Measurements from ENCODE around the gene ARHGAP4. TPM values are rescaled to one million over a fixed set of nuclear protein-coding genes. Genes with fewer than 3 reads are reported as not detected.

Gene ARHGAP4
- polyA plus RNA-seq, 3 donors: 51.5 to 508 (median 64.4) TPM

DNA sequence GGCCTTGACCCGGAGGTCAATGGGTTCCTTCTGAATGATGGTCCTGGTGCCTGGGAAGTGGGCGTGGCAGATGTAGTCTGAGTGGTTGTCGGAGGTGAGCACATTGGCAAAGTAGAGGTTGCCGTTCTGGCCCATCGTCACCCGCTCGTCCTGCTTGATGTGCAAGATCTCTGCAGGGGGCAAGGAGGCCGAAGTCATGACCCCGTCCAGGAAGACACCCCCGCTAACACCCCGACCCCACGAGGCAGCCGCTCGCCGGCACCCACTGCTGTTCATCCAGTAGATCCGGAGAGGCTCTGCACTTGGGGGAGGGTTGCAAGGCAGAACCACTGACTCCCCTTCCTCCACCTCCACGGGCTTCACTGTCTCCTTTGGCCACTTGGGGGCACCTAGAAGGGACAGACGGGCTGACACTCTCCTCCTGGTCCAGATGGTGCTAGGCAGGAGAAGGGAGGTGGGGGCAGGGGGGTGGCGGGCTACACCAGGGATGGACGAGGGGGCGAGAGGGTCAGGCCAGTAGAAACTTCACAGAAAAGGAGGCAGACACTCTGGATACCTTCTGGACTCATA, 55.2 kb downstream of the ARHGAP4 start:
- WGBS (ENCODE audit: insufficient coverage): no CpG with 5 or more reads among the region's 21 CpGs
- Histone ChIP-seq H3K9ac (ENCODE audit: insufficient read depth, low read length, poor library complexity, severe bottlenecking) (no peak overlapping the region), H3K4me2 (replicated peaks; ENCODE audit: extremely low read depth, low read length, poor library complexity, severe bottlenecking) (no peak overlapping the region), H3K4me1 (ENCODE audit: control insufficient read depth in 1 of 2, insufficient read depth in 2 of 2, low read length in 2 of 2) (no peaks in the 10 kb centered on the region), H3K36me3 (replicated peaks in 1 of 2; ENCODE audit: control insufficient read depth in 1 of 2, insufficient read depth in 2 of 2, low read length in 2 of 2) (no peaks in the 10 kb centered on the region), H3K27me3 (ENCODE audit: control insufficient read depth in 2 of 2, insufficient read depth in 2 of 2, low read length in 2 of 2) (no peaks in the 10 kb centered on the region), H4K20me1 (ENCODE audit: insufficient read depth, low read length) (no peaks in the 10 kb centered on the region), H3K4me3 (replicated peaks in 1 of 3; ENCODE audit: low read depth in 2 of 3, low read length in 3 of 3) (no peak overlapping the region), H3K79me2 (ENCODE audit: insufficient read depth, low read length) (no peaks in the 10 kb centered on the region), H3K9me3 (replicated peaks in 1 of 2; ENCODE audit: control insufficient read depth in 1 of 2, insufficient read depth in 1 of 2, low read length in 2 of 2) (no peaks in the 10 kb centered on the region), H3K27ac (ENCODE audit: low read depth in 1 of 2, low read length in 2 of 2) (no peak overlapping the region), H2AFZ (ENCODE audit: insufficient read depth, low read depth, low read length, poor library complexity, severe bottlenecking) (no peak overlapping the region)
- no peak overlapping the region for H3K4me3 Mint-ChIP-seq
- H3K4me1 Mint-ChIP-seq: no peaks in the 10 kb centered on the region
- peaks cover 0 to 9% (median 0%) of the 10 kb centered on the region in 7 donors for H3K9me3 Mint-ChIP-seq
- DNase-seq: no peak
- peaks cover 9 to 45% (median 28%) of the 10 kb centered on the region in 3 donors for H3K27me3 Mint-ChIP-seq (ENCODE audit: low read depth in 3 of 3)
- intact Hi-C loops (cut with micrococcal nuclease): no loop called here
- H3K36me3 Mint-ChIP-seq: no peaks in the 10 kb centered on the region
- H3K27ac Mint-ChIP-seq: no peak overlapping the region
- TF ChIP-seq, protein P1, sequence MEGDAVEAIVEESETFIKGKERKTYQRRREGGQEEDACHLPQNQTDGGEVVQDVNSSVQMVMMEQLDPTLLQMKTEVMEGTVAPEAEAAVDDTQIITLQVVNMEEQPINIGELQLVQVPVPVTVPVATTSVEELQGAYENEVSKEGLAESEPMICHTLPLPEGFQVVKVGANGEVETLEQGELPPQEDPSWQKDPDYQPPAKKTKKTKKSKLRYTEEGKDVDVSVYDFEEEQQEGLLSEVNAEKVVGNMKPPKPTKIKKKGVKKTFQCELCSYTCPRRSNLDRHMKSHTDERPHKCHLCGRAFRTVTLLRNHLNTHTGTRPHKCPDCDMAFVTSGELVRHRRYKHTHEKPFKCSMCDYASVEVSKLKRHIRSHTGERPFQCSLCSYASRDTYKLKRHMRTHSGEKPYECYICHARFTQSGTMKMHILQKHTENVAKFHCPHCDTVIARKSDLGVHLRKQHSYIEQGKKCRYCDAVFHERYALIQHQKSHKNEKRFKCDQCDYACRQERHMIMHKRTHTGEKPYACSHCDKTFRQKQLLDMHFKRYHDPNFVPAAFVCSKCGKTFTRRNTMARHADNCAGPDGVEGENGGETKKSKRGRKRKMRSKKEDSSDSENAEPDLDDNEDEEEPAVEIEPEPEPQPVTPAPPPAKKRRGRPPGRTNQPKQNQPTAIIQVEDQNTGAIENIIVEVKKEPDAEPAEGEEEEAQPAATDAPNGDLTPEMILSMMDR (IDR thresholded peaks at IDR 0.05): no peak

DNA sequence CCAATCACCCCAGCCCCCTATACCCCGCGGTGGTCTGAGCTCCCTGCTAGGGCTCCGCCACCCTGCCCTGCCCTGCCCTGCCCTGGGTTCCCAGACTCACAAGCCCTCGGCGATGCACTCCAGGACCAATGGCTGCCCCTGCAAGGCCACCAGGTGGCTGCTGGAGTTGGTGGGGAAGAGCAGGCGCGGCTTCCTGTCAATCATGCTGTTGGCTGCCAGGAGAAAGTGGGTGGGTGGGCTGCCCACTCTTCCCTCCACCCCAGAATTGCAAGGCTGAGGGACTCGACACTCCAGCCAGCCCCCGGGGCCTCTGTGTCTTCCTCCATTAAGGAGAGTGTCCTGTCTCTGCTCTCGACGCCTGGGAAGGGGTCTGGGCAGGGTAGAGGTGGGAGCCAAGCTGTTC, 55.8 kb downstream of the ARHGAP4 start:
- no peak overlapping the region for H3K27ac Mint-ChIP-seq
- TF ChIP-seq, protein P1 (IDR thresholded peaks at IDR 0.05): no peak
- Histone ChIP-seq H3K79me2 (ENCODE audit: insufficient read depth, low read length) (no peaks in the 10 kb centered on the region), H3K4me1 (ENCODE audit: control insufficient read depth in 1 of 2, insufficient read depth in 2 of 2, low read length in 2 of 2) (no peaks in the 10 kb centered on the region), H3K9me3 (replicated peaks in 1 of 2; ENCODE audit: control insufficient read depth in 1 of 2, insufficient read depth in 1 of 2, low read length in 2 of 2) (no peaks in the 10 kb centered on the region), H2AFZ (ENCODE audit: insufficient read depth, low read depth, low read length, poor library complexity, severe bottlenecking) (no peak overlapping the region), H3K4me2 (replicated peaks; ENCODE audit: extremely low read depth, low read length, poor library complexity, severe bottlenecking) (no peak overlapping the region), H3K27me3 (ENCODE audit: control insufficient read depth in 2 of 2, insufficient read depth in 2 of 2, low read length in 2 of 2) (no peaks in the 10 kb centered on the region), H3K9ac (ENCODE audit: insufficient read depth, low read length, poor library complexity, severe bottlenecking) (no peak overlapping the region), H3K27ac (ENCODE audit: low read depth in 1 of 2, low read length in 2 of 2) (no peak overlapping the region), H3K4me3 (replicated peaks in 1 of 3; ENCODE audit: low read depth in 2 of 3, low read length in 3 of 3) (no peak overlapping the region), H4K20me1 (ENCODE audit: insufficient read depth, low read length) (no peaks in the 10 kb centered on the region), H3K36me3 (replicated peaks in 1 of 2; ENCODE audit: control insufficient read depth in 1 of 2, insufficient read depth in 2 of 2, low read length in 2 of 2) (no peaks in the 10 kb centered on the region)
- H3K9me3 Mint-ChIP-seq: peaks cover 0 to 10% (median 0%) of the 10 kb centered on the region in 7 donors
- intact Hi-C loops (cut with micrococcal nuclease): no loop called here
- H3K4me3 Mint-ChIP-seq: no peak overlapping the region
- H3K27me3 Mint-ChIP-seq (ENCODE audit: low read depth in 3 of 3): peaks cover 9 to 50% (median 26%) of the 10 kb centered on the region in 3 donors
- H3K4me1 Mint-ChIP-seq: no peaks in the 10 kb centered on the region
- DNase-seq: no peak
- no peaks in the 10 kb centered on the region for H3K36me3 Mint-ChIP-seq
- no CpG with 5 or more reads among the region's 11 CpGs for WGBS (ENCODE audit: insufficient coverage)
